Stimulated activated CD8-positive, alpha-beta memory T cell treated with anti-CD3 and anti-CD28 coated beads, Interleukin-7, amount 100 ng/mL, for 48 hours (primary cell): ENCODE measurements around the gene GRB10.

Source experiments
- DNase-seq, 2 donors: peaks; one replicate each; pipeline ENCODE4 v3.0.0-alpha.2; 2020; ENCODE audit warnings: low read depth in 1 of 2; ENCODE audit errors: extremely low read depth in 1 of 2

Gene GRB10

GRCh38 chr7:50674896-50675835 lies 107.5 kb downstream of the GRB10 start:
- no peak for DNase-seq

- DNase-seq, result no peak
Observed at GRCh38 chr7:50674299-50674698, 108.4 kb downstream of the GRB10 start.

- DNase-seq, result no peak
Observed at GRCh38 chr7:50673096-50673495, 109.6 kb downstream of the GRB10 start.

GRCh38 chr7:50672045-50672444 lies 110.7 kb downstream of the GRB10 start:
- no peak for DNase-seq

- no peak for DNase-seq
Observed at GRCh38 chr7:50671386-50671785, 111.3 kb downstream of the GRB10 start.

- DNase-seq, result no peak
Observed at GRCh38 chr7:50669890-50670289, 112.8 kb downstream of the GRB10 start.

- no peak for DNase-seq
Observed at GRCh38 chr7:50667789-50668226, 114.9 kb downstream of the GRB10 start.

- DNase-seq, result no peak
Observed at GRCh38 chr7:50667338-50667737, 115.4 kb downstream of the GRB10 start.

GRCh38 chr7:50666124-50666496 lies 116.6 kb downstream of the GRB10 start:
- no peak for DNase-seq

- no peak for DNase-seq
Observed at GRCh38 chr7:50665403-50666123, 117.1 kb downstream of the GRB10 start.

GRCh38 chr7:50664937-50665336 lies 117.8 kb downstream of the GRB10 start:
- no peak for DNase-seq

GRCh38 chr7:50664461-50664922 lies 118.2 kb downstream of the GRB10 start:
- DNase-seq, result peak; percentile 18 to 29

- no peak for DNase-seq
Observed at GRCh38 chr7:50663396-50664102, 119.1 kb downstream of the GRB10 start.

GRCh38 chr7:50662996-50663395 lies 119.7 kb downstream of the GRB10 start:
- DNase-seq, result no peak

GRCh38 chr7:50662041-50662694 lies 120.5 kb downstream of the GRB10 start:
- no peak for DNase-seq

- DNase-seq, result no peak
Observed at GRCh38 chr7:50661345-50662040, 121.2 kb downstream of the GRB10 start.

GRCh38 chr7:50660830-50661175 lies 121.9 kb downstream of the GRB10 start:
- DNase-seq, result no peak

GRCh38 chr7:50660040-50660829 lies 122.5 kb downstream of the GRB10 start:
- DNase-seq, result peak; percentile 8 to 28

- DNase-seq, result no peak
Observed at GRCh38 chr7:50659329-50659965, 123.2 kb downstream of the GRB10 start.
